ENCODE results near the gene SKAP1. TPM values are rescaled to one million over a fixed set of nuclear protein-coding genes. Genes with fewer than 3 reads are reported as not detected.

SKAP1 gene
- total RNA-seq, 4 donors from 2014 or later = 1.2 to 6.4 (median 4.9) TPM; not detected in 1

- Histone ChIP-seq H3K27ac (no peak overlapping the region), H3K27me3 (peaks cover 23% of the 10 kb centered on the region), H3K4me1 (no peaks in the 10 kb centered on the region), H3K4me3 (no peak overlapping the region), H3K9me3 (no peaks in the 10 kb centered on the region), H3K36me3 (no peaks in the 10 kb centered on the region)
- in situ Hi-C loops (cut with MboI; ENCODE audit: low pct_ligation_motif_present in 1 of 4, low pct_unique_long_range_greater_than_20kb in 1 of 4, low sequenced_read_pairs in 3 of 4) = no loop called here
- intact Hi-C loops (cut with DNase I; ENCODE audit: low total_unique reads) = no loop called here
- DNase-seq = no peak
- 60 to 90% methylated on average over 1 of the region's 1 CpG for WGBS, 2 donors (ENCODE audit: low coverage in 1 of 2)
- no peak for TF ChIP-seq POLR2AphosphoS5 (IDR thresholded peaks at IDR 0.05)
- TF ChIP-seq POLR2A (IDR thresholded peaks at IDR 0.05) = no peak
- no peak for TF ChIP-seq CTCF (IDR thresholded peaks at IDR 0.05)
- no peak for TF ChIP-seq EP300 (IDR thresholded peaks at IDR 0.05; ENCODE audit: low read depth)
Measured at GRCh38 chr17:48385319-48385718, 44.7 kb downstream of the SKAP1 start.

GRCh38 chr17:48384164-48384563 lies 45.9 kb downstream of the SKAP1 start:
- H3K9me3 ChIP-seq = no peaks in the 10 kb centered on the region
- H3K27ac ChIP-seq = no peak overlapping the region
- in situ Hi-C loops (cut with MboI; ENCODE audit: low pct_ligation_motif_present in 1 of 4, low pct_unique_long_range_greater_than_20kb in 1 of 4, low sequenced_read_pairs in 3 of 4) (no loop called here), intact Hi-C loops (cut with DNase I; ENCODE audit: low total_unique reads) (loop anchor here (1.0 kb wide), 1 partner anchor 20 kb away; no protein-coding TSS in a partner anchor)
- peaks cover 23% of the 10 kb centered on the region for H3K27me3 ChIP-seq
- no peaks in the 10 kb centered on the region for H3K4me1 ChIP-seq
- H3K4me3 ChIP-seq = no peak overlapping the region
- no peak for DNase-seq
- WGBS, 2 donors (ENCODE audit: low coverage in 1 of 2) = 75 to 91% methylated on average over 2 to 3 of the region's 3 CpGs
- H3K36me3 ChIP-seq = no peaks in the 10 kb centered on the region
- TF ChIP-seq EP300 (IDR thresholded peaks at IDR 0.05; ENCODE audit: low read depth) = no peak
- no peak for TF ChIP-seq POLR2A (IDR thresholded peaks at IDR 0.05)
- TF ChIP-seq POLR2AphosphoS5 (IDR thresholded peaks at IDR 0.05) = no peak

GRCh38 chr17:48382989-48383388 lies 47.0 kb downstream of the SKAP1 start:
- H3K9me3 ChIP-seq = no peaks in the 10 kb centered on the region
- H3K36me3 ChIP-seq = no peaks in the 10 kb centered on the region
- TF ChIP-seq POLR2AphosphoS5 (IDR thresholded peaks at IDR 0.05) (no peak), CTCF (IDR thresholded peaks at IDR 0.05) (no peak), POLR2A (IDR thresholded peaks at IDR 0.05) (no peak), EP300 (IDR thresholded peaks at IDR 0.05; ENCODE audit: low read depth) (no peak)
- in situ Hi-C loops (cut with MboI; ENCODE audit: low pct_ligation_motif_present in 1 of 4, low pct_unique_long_range_greater_than_20kb in 1 of 4, low sequenced_read_pairs in 3 of 4) = no loop called here
- H3K27ac ChIP-seq = no peak overlapping the region
- H3K27me3 ChIP-seq = peaks cover 30% of the 10 kb centered on the region
- 39 to 56% methylated on average over 3 of the region's 3 CpGs for WGBS, 2 donors (ENCODE audit: low coverage in 1 of 2)
- intact Hi-C loops (cut with DNase I; ENCODE audit: low total_unique reads) = no loop called here
- no peaks in the 10 kb centered on the region for H3K4me1 ChIP-seq
- DNase-seq = no peak
- H3K4me3 ChIP-seq = no peak overlapping the region

- TF ChIP-seq EP300 (IDR thresholded peaks at IDR 0.05; ENCODE audit: low read depth) (no peak), CTCF (IDR thresholded peaks at IDR 0.05) (no peak), POLR2A (IDR thresholded peaks at IDR 0.05) (no peak), POLR2AphosphoS5 (IDR thresholded peaks at IDR 0.05) (no peak)
- no peaks in the 10 kb centered on the region for H3K4me1 ChIP-seq
- no peak for DNase-seq
- intact Hi-C loops (cut with DNase I; ENCODE audit: low total_unique reads) (no loop called here), in situ Hi-C loops (cut with MboI; ENCODE audit: low pct_ligation_motif_present in 1 of 4, low pct_unique_long_range_greater_than_20kb in 1 of 4, low sequenced_read_pairs in 3 of 4) (no loop called here)
- H3K27ac ChIP-seq = no peak overlapping the region
- H3K36me3 ChIP-seq = no peaks in the 10 kb centered on the region
- 65 to 77% methylated on average over 3 of the region's 3 CpGs for WGBS, 2 donors (ENCODE audit: low coverage in 1 of 2)
- H3K4me3 ChIP-seq = no peak overlapping the region
- no peaks in the 10 kb centered on the region for H3K9me3 ChIP-seq
- peaks cover 16% of the 10 kb centered on the region for H3K27me3 ChIP-seq
Measured at GRCh38 chr17:48378708-48379392, 51.2 kb downstream of the SKAP1 start.
